GM19468 (cell line): Measurements from ENCODE around the gene MAPK4.

Experiments used
- ATAC-seq: cut with Tn5 transposase; IDR thresholded peaks from one replicate; pipeline ENCODE4 v1.9.1; 2021; ENCODE audit warnings: mild to moderate bottlenecking, moderate library complexity, moderate number of reproducible peaks; ENCODE audit not compliant: unreplicated experiment; ENCODE audit errors: extremely low read depth

MAPK4 gene

DNA sequence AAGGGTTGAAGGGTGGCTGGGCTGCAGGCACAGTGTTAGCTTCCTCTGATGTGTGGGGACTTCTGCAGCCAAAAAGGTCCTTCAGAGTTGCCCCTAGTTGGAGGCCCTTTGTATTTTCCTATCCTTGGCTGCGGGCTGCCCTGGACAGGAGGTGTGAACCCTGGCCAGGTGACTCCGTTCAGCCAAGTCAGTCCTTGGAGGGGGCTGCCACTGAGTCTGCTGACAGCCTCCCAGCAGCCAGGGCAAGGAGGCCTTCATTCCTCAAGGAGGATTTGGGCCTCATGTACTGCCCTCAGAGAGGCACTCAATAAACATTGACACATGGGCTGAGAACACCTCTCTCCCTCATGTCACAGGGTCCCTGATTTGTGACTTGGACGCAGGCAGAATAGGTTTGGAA, 62.4 kb downstream of the MAPK4 start:
- ATAC-seq = no peak

DNA sequence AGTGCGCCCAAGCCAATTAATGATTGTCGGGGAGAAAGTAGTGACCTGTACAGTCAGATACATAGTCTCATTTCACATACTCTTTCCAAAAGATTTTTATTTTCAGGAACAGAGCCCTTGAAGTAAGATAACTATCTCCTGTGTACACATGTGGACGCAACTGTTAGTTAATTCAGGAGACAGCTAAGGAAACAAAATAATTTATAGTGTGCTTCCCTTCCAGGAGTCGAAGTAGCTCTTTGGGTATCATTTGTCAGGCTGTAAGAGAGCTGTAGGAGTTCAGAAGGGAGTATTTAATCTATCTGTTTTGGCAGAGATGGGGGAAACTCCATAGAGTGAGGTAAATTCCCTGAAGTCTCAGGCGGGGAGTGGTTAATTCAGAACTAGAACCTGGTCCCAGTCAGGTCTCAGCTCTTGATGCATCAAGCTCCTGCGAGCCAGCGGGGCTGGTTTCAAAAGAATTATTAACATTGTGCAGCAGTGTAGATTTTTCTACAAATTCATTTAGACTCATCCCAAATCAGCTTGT, 63.0 kb downstream of the MAPK4 start:
- ATAC-seq = no peak

DNA sequence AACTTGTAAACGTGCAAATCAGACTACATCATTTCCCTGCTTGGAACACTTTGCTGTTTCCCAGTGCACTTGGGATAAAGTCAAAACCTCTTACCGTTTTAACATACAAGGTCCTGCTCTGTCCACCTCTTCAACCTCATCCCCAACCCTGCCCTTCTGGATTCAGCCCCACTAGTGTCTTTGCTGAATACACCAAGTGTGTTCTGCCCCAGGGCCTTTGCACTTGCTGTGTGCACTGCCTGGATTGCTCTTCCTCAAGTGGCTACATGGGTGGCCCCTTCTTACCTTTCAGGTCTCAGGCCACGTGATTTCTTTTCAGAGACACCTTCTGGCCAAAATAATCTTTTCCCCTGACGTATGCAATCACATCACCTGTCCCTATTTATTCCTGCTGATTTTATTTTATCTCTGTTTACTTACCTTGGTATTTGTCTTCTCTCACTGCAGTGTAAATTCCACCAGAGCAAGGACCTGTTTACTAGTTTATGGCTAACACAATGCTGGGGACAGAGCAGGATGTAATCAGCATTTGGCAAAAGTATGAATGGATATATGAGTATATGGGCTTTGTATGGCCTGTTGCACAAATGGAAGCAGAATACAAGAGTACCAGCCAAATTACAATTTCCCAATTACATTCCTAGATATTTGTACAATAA, 63.9 kb downstream of the MAPK4 start:
- no peak for ATAC-seq

DNA sequence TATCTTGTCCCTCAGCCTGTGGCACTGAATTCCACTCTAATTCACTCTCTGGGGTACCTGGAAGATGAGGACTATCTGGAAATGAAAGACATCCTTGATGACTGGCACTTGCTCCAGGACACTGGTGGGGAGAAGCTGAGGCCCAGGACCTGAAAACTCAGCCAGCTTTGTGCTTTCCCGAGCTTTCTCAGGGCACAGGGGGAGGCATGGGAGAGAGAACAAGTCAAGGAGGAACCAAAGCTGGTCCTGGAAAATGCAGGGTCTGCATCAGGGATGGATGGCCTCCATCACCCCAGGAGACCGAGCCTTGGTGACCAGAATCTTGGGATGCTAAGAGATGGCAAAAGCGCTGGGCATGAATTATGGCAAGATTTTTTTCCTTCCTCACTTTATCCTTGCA, 65.1 kb downstream of the MAPK4 start:
- ATAC-seq = no peak

DNA sequence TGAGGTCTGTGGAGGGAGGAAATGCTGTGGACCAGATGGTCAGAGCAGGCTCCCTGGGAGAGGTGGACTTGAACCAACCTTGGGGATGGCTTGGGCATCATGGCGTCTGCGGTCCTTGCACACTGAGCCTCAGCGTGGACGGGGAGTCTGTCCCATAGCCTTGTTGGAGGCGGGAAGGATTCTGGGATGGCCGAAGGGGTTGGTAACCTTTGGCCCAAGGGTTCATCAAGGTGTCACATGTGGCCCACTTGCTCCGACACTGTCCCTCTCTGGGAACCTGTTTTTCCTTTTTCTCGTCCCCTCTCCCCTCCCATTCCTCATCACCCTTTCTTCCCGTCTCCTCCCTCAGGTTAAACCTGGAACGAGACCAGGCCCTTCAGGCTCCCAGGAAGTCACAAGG, 66.4 kb downstream of the MAPK4 start:
- no peak for ATAC-seq

DNA sequence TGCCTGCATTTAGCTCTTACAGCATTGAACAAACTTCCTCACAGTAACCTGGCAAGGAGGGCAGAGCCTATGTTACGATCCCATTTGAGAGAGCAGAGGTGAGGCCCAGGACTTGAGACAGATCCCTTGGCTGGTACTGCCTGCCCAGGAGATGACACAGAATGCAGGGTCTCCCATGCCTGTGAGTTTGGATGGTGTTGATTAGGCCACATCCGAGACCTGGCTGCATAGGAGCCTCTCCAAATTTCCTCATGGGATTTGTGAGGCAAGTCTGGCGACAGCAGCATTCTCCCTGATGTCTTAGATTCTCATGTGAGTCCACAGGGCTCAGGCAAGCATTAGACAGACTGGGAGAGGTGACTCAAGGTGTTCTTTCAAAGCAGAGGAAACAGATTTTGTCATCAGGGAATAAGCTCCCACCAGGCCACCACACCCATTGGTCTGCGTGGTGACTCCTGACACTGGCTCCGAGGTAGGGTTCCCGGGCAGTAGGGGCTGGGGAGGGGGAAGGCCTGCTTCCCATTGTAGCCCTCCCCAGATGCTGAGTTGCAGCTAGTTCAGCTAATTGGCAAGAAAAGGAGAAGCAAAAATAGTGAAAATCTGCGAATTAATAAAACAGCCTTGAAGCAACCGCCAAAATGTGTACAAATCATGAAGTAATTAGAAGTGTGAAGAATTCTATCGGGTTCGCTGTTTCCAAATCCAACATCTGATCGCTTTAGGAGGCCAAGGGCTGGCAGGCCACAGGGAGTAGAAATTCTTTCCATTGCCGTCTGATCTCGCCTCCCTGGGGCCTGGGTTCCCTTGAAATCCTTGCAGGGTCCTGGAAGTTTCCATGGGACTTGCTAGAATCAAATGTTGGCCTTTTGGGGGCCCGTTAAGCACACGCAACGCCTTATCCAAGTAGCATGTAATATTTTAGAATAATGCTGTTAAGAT, 68.0 kb downstream of the MAPK4 start:
- no peak for ATAC-seq

DNA sequence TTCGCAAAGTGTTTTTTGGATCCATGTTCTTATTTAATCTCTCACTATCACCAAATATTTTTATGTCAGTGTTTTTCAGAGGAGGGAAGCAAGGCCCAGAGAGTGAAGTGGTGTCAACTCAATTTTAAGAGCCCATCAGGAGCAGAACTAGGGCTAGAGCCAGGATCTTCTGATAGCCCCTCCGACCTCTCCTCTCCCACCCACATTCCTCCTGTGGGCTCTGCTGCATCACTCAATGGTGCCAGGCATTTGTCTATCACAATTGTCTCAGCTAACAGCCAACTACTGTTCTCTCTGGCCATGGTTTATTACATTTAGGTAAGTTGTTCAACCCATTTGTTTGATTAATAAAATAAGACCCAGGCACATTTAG, 68.6 kb downstream of the MAPK4 start:
- ATAC-seq = no peak

DNA sequence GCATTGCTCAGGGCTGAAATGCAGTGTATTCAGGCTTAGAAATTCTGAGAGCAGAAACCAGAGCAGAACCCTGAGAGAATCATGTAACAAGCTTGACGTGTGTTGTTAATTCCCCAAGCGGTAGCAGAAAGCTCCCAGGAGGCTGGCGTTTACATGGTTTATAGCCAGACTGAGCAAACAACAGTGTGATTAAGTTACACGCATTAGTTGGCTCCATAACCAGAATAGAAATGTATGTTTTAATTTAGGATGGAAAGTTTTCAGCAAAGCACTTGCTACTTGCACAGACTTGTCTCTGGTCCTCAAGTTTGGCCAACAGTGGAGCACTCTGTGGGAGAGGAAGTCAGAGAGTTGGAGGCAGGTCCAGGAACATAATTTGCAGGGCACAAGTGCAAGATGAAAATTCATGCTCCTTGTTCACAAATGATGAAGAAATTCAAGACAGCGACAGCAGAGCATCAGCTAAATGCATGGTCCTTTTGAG, 69.3 kb downstream of the MAPK4 start:
- ATAC-seq = no peak

DNA sequence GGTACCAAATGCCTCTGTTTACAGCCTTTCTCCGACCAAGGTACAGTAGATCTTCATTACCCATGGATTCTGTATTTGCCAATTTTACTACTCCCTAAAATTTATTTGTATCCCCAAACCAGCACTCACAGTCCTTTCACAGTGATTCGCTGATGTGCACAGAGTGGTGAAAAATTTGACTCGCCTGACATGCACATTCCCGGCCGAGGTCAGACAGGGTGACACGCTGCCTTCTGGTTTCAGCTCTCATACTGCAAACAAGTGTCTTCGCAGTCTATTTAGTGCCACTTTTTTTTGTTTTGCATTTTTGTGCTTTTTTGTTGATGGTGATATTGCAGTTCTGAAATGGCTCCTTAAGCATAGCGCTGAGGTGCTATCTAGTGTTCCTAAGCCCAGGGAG, 71.0 kb downstream of the MAPK4 start:
- no peak for ATAC-seq

DNA sequence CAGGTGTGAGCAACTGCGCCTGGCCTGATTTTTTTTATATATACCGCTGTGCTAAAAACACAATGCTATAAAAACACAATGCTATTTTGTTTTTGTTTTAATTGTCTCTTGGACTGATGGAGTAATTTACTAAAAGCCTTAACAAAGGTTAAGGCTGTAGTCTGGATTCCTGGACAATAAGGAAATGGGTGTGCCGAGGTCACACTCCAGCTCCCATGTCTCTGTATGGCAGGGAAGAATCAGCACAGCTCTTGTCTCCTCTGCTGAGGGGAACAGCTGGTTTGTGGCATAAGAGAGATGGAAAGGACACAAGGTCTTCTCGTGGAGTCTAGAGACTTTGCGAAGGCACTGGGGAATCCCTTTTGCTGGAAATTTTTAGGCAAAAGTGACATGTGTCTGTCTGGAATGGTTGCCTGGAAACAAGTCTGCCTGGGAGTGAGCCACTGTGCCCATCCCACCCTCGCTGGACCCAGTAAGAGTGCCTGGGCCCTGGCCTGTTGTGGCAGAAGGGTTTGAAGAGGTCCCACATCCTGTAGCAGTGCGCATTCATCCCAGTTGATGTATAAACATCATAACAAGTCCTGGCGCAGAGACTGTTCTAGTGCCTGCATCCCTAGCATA, 73.1 kb downstream of the MAPK4 start:
- ATAC-seq = no peak

DNA sequence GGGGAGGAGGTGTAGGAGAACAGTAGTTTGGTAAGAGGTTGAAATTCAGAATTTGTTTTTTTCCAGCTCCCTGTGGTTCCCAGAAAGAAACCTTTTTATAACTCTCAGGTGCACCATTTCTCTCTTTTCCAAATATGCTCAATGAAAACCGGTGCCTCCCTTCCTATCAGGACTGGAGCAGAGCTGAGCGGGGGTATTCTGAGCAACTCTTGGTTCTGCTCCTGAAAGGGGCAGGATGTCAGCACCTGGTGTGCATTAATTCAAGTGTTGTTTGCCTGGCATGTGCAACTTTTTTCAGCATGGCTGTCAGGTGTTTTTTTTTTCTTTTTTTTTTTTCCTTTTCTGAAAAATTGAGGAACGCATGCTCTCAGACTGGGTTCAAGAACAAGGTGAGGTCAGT, 74.1 kb downstream of the MAPK4 start:
- ATAC-seq = no peak

DNA sequence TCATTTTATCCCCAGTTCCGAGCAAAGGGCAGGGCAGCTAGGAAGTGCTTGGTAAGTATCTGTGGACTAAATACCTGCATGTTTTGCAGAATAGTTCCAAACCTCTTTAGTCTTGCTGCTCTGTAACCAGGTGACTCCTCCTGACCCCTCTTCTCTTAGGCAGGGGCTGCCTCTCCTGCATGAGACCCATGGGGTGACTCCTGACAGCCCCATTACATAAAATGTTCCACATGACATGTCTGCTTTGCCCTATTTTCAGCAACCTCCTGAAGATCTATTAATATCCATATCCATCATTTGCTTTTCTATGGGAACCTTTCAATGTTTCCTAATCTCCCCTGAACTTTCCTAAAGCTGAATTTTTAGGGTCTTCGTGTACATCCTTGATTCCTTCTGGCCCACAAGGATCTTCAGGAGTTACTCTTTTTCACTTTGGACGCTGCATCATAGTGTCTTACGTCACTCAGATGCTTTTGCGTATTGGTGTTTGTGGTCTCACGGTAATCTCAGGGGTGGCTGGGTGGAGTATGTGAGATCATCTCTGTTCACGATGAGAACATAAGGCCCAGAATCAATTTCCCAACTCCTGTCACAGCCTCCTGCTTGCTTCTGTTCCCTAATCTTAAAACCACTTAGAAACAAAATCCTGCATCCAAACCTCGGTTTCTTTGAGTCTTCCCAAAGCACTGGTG, 76.6 kb downstream of the MAPK4 start:
- ATAC-seq = no peak

DNA sequence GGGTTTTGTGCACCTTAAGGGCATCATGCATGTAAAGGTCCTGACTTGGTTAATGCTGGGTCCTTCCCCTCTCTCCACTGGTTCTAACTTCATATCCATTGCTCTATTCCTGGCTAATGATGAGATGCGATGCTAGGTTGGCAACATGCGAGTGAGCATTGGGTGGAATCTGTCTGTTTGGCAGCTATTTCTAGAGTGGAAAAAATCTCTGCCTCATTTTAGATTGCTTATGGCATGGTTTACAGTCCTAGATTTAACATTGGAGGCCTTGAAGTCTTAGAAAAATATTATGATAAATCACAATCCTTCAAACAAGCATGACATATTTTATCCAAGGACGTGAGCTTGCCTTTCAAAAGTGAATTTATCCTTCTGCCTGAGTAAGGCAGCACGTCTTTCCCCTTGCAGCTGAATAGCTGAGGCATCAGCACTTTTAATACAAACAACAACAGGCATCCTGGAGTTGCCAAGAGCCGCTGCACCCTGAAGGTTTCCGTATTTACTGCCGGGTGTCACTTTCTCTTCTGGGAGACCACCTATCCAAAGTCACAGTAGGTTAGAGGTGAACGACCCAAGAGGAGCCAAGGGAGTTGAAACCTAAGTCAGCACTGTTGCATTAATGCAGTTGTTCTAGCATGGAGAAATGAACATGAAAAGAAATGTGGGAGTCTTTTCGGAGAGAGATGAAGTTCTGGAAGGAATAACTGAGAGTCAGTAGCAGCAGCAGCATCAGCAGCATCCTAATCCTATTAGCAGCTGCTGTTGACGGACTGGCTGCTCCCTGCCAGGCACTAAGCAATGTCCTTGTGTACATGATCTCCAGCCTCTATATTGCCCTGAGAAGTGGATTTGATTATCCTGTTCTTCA, 78.4 kb downstream of the MAPK4 start:
- no peak for ATAC-seq

DNA sequence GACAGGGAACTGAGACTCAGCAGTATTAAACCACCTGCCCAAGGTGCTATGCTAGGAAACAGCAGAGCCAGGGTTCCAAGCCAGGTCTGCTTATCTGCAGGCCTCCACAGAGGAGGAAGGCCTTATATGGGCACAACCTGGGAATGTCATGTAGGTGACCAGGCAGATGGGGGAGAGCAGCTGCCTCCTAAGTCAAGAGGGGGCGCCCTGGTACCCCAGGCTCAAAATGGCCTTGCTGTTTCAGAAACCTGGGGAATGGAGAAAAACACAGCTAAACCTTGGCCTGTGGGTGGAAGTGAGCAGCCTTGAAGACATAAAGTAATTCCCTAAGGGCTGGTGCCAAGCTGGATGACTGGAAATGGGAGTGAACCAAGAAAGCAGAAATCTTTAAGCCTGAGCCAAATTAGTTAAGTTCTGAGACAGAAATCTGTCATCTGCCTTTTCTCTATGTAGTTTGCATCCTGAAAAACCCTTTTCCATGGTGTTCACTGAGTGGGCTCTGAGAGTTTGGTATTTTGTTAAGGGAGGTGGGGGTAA, 79.1 kb downstream of the MAPK4 start:
- no peak for ATAC-seq

DNA sequence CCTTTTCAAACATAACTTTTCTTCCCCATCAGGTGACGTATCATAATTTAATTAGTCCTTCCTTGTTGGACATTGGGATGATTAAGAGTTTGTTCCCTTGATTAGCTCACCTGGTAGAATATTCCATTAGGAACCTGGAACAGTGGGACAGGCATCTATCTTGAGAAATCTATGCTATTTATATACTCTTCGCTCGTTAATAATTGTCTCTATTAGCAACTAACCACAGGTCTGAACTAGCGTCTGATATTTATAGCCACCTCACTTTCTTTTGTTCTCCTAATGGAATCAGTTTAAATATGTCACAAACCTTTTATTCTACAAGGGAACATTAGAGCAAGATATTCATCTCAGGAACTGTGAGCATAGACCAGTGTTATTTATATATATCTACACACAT, 79.8 kb downstream of the MAPK4 start:
- no peak for ATAC-seq

DNA sequence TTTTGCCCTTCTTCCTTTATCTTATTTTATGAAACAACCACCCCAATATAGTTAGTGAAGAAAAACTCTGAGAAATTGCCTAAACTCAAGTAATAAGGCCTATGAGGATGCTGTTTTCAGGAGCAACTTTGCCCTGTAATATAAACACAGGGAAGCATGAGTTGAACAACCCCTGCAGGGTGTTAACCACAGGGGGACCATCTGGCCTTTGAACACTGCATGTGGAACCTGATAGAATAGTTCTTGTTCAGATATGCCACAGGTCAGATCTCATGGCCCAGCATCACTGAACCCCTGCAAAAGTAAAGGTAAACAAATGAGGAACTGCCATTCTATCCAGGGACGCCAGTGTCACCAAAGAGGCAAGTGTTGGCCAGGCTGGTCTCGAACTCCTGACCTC, 82.6 kb downstream of the MAPK4 start:
- ATAC-seq = no peak

DNA sequence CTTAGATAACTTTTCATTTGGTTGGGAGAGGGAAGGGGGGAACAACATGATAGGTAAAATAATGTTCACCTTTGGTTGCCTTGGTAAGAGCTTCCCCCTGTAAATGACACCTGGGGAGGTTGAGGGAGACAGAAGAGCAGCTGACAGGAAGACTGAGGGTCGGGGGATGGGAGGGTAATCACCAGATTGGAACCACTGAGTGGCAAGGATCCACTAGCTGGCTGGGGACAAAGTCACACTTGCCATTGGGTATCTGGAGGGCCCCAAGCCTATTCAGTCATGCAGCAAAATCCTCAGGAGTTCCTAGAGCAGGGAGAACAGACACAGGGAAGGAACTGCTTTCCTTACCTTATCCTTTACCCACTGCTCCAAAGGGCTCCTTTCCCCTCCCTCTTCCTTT, 84.3 kb downstream of the MAPK4 start:
- ATAC-seq = no peak

DNA sequence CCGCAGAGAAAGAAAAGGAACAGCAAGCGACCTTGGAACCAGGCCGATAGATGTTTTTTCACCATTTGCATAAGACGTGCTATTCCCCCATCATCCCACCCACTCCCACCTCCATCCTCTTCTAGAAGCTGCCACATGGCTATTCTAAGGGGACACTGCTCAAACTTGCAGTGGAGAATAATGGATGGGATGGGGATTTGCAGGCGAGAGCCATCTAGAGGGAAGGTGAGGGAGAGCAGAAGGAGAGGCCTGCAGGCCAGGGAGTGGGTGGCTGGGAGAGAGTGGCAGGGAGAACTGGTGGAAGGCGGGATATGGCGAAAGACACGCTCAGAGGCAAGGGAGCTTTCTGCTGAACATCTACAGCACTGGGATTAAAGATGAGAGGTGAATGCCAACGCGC, 84.9 kb downstream of the MAPK4 start:
- ATAC-seq = no peak

DNA sequence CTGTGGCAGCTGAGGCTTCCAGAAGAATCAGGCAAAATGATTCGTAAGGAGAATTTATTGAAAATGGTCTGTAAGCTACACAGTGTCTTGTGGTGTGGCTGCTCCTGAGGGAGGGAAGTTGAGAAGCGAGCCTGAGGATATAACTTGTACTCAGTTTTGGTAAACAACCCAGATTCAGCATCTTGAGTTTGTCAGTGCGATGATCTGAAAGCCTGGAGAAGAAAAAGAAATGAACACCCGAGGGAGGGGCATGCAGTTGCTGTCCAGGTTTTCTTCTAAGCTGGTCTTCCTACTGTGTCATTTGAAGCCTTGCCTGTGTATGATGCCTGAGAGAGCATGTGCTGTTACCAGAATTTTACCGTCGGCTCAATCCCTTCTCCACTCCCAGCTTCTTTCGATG, 87.3 kb downstream of the MAPK4 start:
- no peak for ATAC-seq
